GM18867 (cell line): ENCODE measurements around the gene RGS7.
A peak's percentile ranks its signal among the peaks of the same experiment; 100 is the strongest.
"Not testable (repeated sequence)": the region's sequence is repeated elsewhere in the genome, so short reads cannot be mapped to it uniquely, and the experiment has no call there.

Experiments used
- ATAC-seq: cut with Tn5 transposase; IDR thresholded peaks from one replicate; pipeline ENCODE4 v1.9.1; 2021; ENCODE audit warnings: mild to moderate bottlenecking, moderate library complexity; ENCODE audit not compliant: unreplicated experiment

The RGS7 gene

GRCh38 chr1:241275226-241275625 is 81.8 kb downstream of the RGS7 start:
- no peak for ATAC-seq

GRCh38 chr1:241274693-241275092 is 82.3 kb downstream of the RGS7 start:
- ATAC-seq, result no peak

- ATAC-seq, result no peak
Measured at GRCh38 chr1:241272828-241273227, 84.2 kb downstream of the RGS7 start.

GRCh38 chr1:241271427-241271826 is 85.6 kb downstream of the RGS7 start:
- no peak for ATAC-seq

- ATAC-seq, result no peak
Measured at GRCh38 chr1:241270016-241270415, 87.0 kb downstream of the RGS7 start.

GRCh38 chr1:241269116-241269515 is 87.9 kb downstream of the RGS7 start:
- ATAC-seq, result peak; percentile 52

- no peak for ATAC-seq
Measured at GRCh38 chr1:241266121-241266520, 90.9 kb downstream of the RGS7 start.

GRCh38 chr1:241265428-241265827 is 91.6 kb downstream of the RGS7 start:
- ATAC-seq, result no peak

GRCh38 chr1:241263346-241263745 is 93.7 kb downstream of the RGS7 start:
- no peak for ATAC-seq

- ATAC-seq, result no peak
Measured at GRCh38 chr1:241253471-241253870, 103.5 kb downstream of the RGS7 start.

- no peak for ATAC-seq
Measured at GRCh38 chr1:241250465-241250864, 106.5 kb downstream of the RGS7 start.

GRCh38 chr1:241240069-241240468 is 116.9 kb downstream of the RGS7 start:
- ATAC-seq, result no peak

- no peak for ATAC-seq
Measured at GRCh38 chr1:241237873-241238272, 119.1 kb downstream of the RGS7 start.

GRCh38 chr1:241235256-241235897 is 121.6 kb downstream of the RGS7 start:
- no peak for ATAC-seq

- no peak for ATAC-seq
Measured at GRCh38 chr1:241229711-241230110, 127.3 kb downstream of the RGS7 start.

GRCh38 chr1:241229216-241229615 is 127.8 kb downstream of the RGS7 start:
- no peak for ATAC-seq

- ATAC-seq, result no peak
Measured at GRCh38 chr1:241228339-241228738, 128.7 kb downstream of the RGS7 start.

GRCh38 chr1:241225741-241226140 is 131.3 kb downstream of the RGS7 start:
- no peak for ATAC-seq

GRCh38 chr1:241224189-241224588 is 132.8 kb downstream of the RGS7 start:
- not testable (repeated sequence) for ATAC-seq

- ATAC-seq, result not testable (repeated sequence)
Measured at GRCh38 chr1:241222813-241223212, 134.2 kb downstream of the RGS7 start.

GRCh38 chr1:241221319-241221718 is 135.7 kb downstream of the RGS7 start:
- no peak for ATAC-seq

GRCh38 chr1:241220913-241221312 is 136.1 kb downstream of the RGS7 start:
- not testable (repeated sequence) for ATAC-seq

GRCh38 chr1:241219449-241219848 is 137.6 kb downstream of the RGS7 start:
- no peak for ATAC-seq
